Parathyroid adenoma (tissue), 2 donors: ENCODE data around the gene CREG1.

Experiments
- H2AFZ ChIP-seq: fragments of 300-600 bp; sonication (generic); one replicate; pipeline ENCODE4 v1.7.0; 2017; ENCODE audit warnings: antibody characterized with exemption, mild to moderate bottlenecking
- H3K27ac ChIP-seq: fragments of 300-600 bp; sonication (generic); one replicate; pipeline ENCODE4 v1.7.0; 2017
- H3K27me3 ChIP-seq: fragments of 300-600 bp; sonication (generic); one replicate; pipeline ENCODE4 v1.7.0; 2017; ENCODE audit warnings: low read length; ENCODE audit not compliant: control insufficient read depth, insufficient read depth
- H3K36me3 ChIP-seq: fragments of 300-600 bp; sonication (generic); one replicate; pipeline ENCODE4 v1.7.0; 2017; ENCODE audit warnings: low read length; ENCODE audit not compliant: control insufficient read depth, insufficient read depth
- H3K4me1 ChIP-seq: fragments of 300-600 bp; sonication (generic); one replicate; pipeline ENCODE4 v1.7.0; 2017; ENCODE audit warnings: control low read depth
- H3K4me2 ChIP-seq: fragments of 300-600 bp; sonication (generic); one replicate; pipeline ENCODE4 v1.7.0; 2017; ENCODE audit warnings: low read length
- H3K4me3 ChIP-seq: fragments of 300-600 bp; sonication (generic); one replicate; pipeline ENCODE4 v1.7.0; 2017; ENCODE audit warnings: low read depth, low read length
- H3K79me2 ChIP-seq: fragments of 300-600 bp; sonication (generic); one replicate; pipeline ENCODE4 v1.7.0; 2017; ENCODE audit warnings: control low read depth
- H3K9ac ChIP-seq: fragments of 300-600 bp; sonication (generic); one replicate; pipeline ENCODE4 v1.7.0; 2017; ENCODE audit warnings: mild to moderate bottlenecking
- H3K9me3 ChIP-seq: fragments of 300-600 bp; sonication (generic); one replicate; pipeline ENCODE4 v1.7.0; 2017; ENCODE audit warnings: low read length; ENCODE audit not compliant: control insufficient read depth
- TF ChIP-seq, protein P1 (sequence below): fragments of 300-600 bp; sonication (generic); IDR thresholded peaks from one replicate; pipeline ENCODE4 v1.7.0; 2017; ENCODE audit warnings: antibody characterized with exemption, mild to moderate bottlenecking
- donor health status: primary hyperparathyroidism.

CREG1 gene

DNA sequence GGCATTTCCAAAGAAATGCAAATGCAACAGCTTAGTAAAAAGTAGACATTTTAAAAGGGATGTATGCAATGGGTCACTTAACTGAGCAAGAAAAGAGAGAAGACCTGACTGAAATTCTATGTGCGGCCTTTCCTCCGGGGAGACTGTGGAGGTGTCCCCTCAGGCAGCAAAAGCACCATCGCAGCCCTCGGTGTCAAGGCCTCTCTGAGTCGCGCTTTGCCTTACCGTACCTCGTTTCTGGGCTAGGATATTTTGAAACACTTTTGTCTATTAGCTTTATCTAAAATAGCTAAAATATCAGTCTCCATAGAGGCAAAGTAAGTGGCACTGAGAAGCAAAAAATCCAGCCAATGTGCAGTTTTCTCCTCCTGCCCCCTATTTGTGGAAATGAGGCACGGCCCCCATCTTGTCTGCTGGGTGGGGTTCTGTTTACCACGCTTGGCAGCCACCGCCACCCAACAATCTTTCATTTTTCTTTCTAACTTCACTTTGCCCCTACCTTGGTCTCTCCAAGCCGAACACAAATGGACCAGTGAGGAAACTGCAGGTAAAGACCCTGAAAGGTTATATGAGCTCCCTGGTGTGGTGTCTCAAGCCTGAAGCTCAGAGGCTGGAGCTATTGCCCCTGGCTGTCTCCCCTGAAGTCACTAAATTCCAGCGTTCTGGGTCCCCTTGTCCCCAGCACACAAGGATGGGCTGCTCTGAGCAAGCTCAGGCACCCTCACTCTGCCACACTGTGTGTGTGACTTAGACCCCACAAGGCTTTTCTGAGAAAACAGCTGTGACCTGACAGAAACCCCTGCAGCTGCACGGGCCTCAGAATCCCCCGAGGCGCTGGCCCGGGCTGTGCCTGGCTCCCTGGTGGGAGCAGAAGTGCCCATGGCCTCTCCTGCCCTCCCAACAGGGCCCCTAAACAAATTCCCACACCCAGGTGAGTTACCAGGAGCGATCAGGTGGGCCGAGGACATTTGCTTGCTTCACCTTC is 36.9 kb downstream of the CREG1 start:
- no peak overlapping the region for H3K9ac ChIP-seq
- H2AFZ ChIP-seq = no peak overlapping the region
- H3K4me3 ChIP-seq = no peak overlapping the region
- H3K79me2 ChIP-seq = no peaks in the 10 kb centered on the region
- H3K27me3 ChIP-seq = no peaks in the 10 kb centered on the region
- H3K36me3 ChIP-seq = no peaks in the 10 kb centered on the region
- no peaks in the 10 kb centered on the region for H3K4me1 ChIP-seq
- no peaks in the 10 kb centered on the region for H3K9me3 ChIP-seq
- TF ChIP-seq, protein P1, sequence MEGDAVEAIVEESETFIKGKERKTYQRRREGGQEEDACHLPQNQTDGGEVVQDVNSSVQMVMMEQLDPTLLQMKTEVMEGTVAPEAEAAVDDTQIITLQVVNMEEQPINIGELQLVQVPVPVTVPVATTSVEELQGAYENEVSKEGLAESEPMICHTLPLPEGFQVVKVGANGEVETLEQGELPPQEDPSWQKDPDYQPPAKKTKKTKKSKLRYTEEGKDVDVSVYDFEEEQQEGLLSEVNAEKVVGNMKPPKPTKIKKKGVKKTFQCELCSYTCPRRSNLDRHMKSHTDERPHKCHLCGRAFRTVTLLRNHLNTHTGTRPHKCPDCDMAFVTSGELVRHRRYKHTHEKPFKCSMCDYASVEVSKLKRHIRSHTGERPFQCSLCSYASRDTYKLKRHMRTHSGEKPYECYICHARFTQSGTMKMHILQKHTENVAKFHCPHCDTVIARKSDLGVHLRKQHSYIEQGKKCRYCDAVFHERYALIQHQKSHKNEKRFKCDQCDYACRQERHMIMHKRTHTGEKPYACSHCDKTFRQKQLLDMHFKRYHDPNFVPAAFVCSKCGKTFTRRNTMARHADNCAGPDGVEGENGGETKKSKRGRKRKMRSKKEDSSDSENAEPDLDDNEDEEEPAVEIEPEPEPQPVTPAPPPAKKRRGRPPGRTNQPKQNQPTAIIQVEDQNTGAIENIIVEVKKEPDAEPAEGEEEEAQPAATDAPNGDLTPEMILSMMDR = no peak
- H3K27ac ChIP-seq = no peak overlapping the region
- no peak overlapping the region for H3K4me2 ChIP-seq

DNA sequence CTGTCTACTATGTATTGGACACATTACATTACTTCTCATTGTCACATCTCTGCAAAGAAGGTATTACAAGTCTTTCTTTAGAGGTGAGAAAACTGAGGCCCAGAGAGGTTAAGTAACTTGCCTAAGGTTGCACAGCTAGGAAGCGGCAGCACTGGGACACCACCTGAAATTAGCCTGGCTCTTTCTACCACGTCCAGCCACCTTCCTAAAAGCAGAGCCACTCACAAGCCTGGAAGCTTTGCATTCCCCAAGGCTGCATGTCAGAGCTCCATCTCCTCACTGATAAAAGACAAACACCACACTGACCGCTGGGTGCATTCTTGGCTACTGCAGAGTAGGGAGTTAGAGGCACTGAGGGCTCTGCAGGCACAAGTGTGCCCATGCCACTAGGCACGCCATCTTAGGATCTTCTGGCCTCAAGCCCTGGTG is 37.7 kb downstream of the CREG1 start:
- H3K4me3 ChIP-seq = no peak overlapping the region
- no peak overlapping the region for H3K4me2 ChIP-seq
- H2AFZ ChIP-seq = no peak overlapping the region
- H3K27ac ChIP-seq = no peak overlapping the region
- no peaks in the 10 kb centered on the region for H3K27me3 ChIP-seq
- H3K9ac ChIP-seq = no peak overlapping the region
- no peaks in the 10 kb centered on the region for H3K9me3 ChIP-seq
- TF ChIP-seq, protein P1 = no peak
- no peaks in the 10 kb centered on the region for H3K4me1 ChIP-seq
- no peaks in the 10 kb centered on the region for H3K79me2 ChIP-seq
- no peaks in the 10 kb centered on the region for H3K36me3 ChIP-seq

DNA sequence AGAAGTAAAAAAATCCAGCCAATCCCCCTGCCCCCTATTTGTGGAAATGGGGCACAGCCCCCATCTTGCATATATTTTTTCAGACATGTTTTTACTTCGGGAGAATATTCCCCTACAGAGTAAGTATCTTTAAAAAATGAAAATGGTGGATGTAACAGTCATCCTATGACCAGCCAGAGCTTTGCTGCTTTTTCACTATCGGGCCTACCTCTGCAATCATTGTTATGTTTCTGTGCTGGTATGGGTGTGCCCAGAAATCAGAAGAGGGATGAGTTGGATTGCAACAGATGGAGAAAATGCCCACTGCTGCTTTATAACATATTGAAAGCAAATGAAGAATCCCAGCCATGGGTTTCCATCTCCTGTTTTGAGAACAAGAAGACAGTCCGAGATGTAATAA is 38.1 kb downstream of the CREG1 start:
- H3K4me1 ChIP-seq = no peaks in the 10 kb centered on the region
- H3K9ac ChIP-seq = no peak overlapping the region
- TF ChIP-seq, protein P1 = no peak
- H3K79me2 ChIP-seq = no peaks in the 10 kb centered on the region
- H3K9me3 ChIP-seq = no peaks in the 10 kb centered on the region
- H3K27me3 ChIP-seq = no peaks in the 10 kb centered on the region
- H3K27ac ChIP-seq = no peak overlapping the region
- no peak overlapping the region for H2AFZ ChIP-seq
- H3K4me3 ChIP-seq = no peak overlapping the region
- H3K4me2 ChIP-seq = no peak overlapping the region
- H3K36me3 ChIP-seq = no peaks in the 10 kb centered on the region

DNA sequence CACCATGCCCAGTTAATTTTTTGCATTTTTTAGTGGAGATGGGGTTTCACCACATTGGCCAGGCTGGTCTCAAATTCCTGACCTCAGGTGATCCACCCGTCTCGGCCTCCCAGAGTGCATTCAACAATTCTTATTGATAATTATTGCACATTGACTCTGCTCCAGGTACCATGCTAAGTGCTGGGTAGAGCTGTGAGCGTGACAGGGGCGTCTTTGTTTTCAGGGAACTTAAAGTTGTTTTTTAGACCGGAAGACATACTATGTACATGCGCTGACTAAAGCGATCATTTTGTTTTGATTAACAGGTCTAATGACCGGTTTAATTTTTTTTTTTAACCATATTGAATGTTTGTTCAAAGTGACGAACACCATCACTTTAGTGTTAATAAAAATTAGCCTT is 39.3 kb downstream of the CREG1 start:
- H3K79me2 ChIP-seq = no peaks in the 10 kb centered on the region
- no peaks in the 10 kb centered on the region for H3K4me1 ChIP-seq
- no peak overlapping the region for H2AFZ ChIP-seq
- H3K4me2 ChIP-seq = no peak overlapping the region
- TF ChIP-seq, protein P1 = no peak
- no peaks in the 10 kb centered on the region for H3K27me3 ChIP-seq
- H3K36me3 ChIP-seq = no peaks in the 10 kb centered on the region
- no peak overlapping the region for H3K4me3 ChIP-seq
- no peak overlapping the region for H3K9ac ChIP-seq
- H3K27ac ChIP-seq = no peak overlapping the region
- H3K9me3 ChIP-seq = no peaks in the 10 kb centered on the region
